H4 (cell line): ENCODE measurements around the gene RFNG. TPM values are rescaled to one million over a fixed set of nuclear protein-coding genes. Genes with fewer than 3 reads are reported as not detected.

Experiments
- DNase-seq: peaks from one replicate; pipeline ENCODE4 v3.0.0-alpha.2; 2015; ENCODE audit warnings: low spot score
- total RNA-seq: library from RNA; depleted of rRNA; stranded (reverse); fragments of >200 nt; shearing (Covaris generic); gene quantifications from 2 replicates; pipeline ENCODE4 v1.2.3, GENCODE V29; 2014

RFNG gene
- total RNA-seq, 1 experiment from 2014 or later: 9.9 TPM

DNA sequence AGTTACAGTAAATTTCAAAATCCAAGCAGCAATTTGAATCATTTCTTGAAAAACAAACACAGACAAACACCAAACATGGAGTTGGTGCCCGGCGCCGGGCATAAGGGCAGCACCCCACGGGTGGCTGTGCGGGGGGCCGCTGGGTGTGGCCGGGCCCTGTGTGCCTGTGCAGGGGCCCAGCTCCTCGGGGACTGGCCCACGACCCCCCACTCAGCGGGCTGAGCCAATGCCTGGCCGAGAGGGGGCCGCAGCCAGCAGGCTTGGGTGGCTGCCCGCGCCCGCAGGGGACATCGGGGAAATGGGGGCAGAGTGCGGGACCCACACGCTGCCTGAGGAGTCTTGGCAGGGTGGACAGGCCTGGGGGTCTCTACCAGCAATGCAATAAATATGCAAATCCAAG lies 26.8 kb upstream of the RFNG start:
- no peak for DNase-seq

DNA sequence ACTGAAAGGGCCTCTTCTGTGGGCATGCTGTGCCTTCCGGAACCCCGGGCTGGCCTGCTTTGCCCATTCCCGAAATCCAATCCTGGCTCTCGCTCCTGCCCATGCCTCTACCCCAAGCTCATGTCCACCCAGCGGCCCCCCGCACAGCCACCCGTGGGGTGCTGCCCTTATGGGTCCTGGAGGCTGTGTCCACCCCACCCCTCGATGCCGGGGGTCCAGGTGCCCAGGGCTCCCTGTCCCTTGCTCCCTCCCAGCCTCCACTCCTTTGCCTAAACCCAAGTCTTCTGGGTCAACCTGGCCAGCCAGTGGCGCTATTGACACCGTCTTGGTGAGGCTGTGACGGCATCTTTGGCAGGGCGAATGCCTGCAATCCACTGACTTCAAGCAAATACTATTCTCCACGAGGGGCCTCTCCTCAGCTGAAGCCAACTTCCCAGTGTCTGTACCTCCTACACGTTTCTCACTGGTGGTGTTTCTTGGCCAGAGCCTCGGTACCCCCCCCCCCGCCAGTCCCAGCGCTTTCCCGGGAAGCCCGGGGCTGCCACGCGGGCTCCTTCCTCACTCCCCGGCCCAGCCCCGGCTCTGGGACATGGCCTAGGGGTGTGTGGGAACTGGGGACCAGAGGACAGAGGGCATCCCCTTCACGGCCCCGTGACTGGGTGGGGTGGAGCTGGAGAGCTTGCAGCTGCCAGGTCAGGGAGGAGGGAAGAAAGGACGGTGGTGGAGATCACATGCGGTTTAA lies 26.2 kb upstream of the RFNG start:
- no peak for DNase-seq

DNA sequence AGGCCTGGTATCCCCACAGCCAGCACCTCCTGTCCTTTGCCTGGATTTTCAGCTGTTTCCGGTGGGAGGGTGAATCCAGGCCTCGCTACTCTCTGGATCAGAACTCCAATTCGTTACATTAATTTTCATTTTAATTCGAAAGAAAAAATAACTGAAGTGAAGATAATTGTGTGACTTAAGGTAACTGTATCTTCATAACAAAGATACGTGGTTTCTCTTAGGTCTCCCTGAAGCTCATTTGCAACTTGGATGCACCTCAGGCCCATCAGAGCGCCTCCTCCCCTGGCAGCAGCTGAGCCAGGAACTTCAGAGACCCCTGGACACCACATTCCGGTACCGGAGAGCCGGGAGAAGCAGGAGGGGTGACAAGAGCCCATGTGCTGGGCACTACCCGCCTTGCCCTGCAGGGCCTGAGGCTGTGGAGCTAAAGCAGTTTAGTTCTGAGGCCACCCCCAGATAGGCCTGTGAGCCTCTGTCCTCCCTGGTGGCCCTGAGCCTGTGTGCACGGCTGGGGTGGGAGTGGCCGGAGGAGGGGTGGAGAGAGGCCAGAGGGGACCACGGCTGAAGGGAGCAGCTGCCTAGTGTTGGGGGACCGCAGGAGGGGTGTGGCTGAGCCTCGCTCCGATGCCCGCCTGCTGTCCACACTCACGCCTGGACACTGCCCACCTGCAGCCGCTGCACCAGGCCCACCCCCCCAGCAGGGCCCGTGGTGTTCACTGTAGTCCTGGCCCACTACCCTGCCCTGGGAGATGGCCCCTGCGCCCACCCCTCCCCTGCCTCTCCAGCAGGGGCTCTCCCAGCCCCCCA lies 25.4 kb upstream of the RFNG start:
- no peak for DNase-seq

DNA sequence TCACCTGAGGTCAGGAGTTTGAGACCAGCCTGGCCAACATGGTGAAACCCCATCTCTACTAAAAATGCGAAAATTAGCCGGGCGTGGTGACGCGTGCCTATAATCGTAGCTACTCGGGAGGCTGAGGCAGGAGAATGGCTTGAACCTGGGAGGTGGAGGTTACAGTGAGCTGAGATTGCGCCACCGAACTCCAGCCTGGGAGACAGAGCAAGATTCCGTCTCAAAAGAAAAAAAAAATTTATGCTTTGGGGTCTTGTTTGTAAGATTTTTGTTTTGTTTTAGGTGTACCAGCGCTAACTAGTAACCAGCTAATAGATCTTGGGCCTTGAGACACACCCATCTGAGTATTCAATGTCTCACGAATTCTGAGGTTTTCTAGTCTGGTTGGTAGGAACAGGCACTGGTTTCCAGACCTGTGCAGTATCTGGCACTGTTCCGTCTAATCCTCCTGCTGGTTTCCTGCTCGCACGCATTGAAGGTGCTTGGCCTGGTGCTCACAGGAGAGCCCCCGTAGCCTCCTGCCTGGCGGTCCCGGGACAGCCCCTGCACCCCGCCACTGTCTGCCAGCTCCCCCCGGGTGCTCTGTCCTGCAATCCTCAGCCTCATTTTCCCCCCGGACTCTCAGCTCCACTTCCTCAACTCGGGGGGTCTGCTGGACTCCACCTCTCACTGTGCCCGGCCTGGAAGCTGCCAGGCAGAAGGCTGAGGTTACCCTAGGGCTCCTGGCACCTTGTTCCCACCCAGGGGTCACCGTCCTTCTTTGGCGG lies 24.6 kb upstream of the RFNG start:
- no peak for DNase-seq

DNA sequence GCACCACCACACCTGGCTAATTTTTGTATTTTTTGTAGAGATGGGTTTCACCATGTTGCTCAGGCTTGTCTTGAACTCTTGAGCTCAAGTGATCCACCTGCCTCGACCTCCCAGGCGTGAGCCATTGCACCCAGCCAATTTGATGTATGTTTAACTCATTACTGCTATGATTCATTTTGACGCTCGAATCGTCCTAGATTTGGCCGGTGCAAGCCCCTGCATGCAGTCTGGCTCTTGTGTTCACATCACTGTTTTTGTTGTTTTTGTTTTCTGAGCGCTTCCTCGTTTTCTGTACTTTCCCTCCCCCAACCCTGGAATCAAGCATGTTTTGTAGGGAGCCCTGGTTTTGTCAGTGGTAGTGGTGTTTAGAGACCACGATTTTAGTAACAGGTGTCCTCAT lies 21.8 kb upstream of the RFNG start:
- no peak for DNase-seq

DNA sequence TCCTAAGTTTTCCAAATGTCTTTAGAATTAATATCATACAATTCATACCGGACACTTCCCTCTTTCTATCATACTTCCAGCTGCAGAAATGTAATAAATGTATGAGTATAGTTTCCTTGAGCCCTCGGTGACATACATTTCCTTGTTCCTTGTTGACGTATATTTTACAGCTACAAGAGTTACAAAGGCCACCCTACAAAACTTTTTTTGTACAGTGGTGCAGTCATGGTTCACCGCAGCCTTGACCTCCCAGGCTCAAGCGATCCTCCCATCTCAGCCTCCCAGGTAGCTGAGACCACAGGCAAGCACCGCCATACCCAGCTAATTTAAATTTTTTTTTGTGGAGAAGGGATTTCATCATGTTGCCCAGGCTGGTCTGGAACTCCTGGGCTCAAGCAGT lies 21.2 kb upstream of the RFNG start:
- DNase-seq: no peak

DNA sequence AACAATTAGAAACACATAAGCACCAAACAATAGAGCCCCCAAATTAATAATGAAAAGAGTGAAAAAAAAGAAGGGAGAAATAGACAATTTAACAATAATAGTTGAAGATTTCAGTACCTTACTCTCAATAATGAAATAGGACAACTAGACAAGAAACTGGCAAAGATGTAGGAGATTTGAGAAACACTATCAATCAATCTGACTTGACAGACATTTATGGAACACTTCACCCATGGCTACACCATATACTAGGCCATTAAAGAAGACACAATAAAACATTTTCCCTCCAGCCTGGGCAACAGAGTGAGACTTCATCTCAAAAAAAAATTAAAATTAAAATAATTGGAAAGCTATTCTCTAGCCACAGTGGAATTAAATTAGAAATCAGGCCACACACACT lies 19.0 kb upstream of the RFNG start:
- DNase-seq: no peak

DNA sequence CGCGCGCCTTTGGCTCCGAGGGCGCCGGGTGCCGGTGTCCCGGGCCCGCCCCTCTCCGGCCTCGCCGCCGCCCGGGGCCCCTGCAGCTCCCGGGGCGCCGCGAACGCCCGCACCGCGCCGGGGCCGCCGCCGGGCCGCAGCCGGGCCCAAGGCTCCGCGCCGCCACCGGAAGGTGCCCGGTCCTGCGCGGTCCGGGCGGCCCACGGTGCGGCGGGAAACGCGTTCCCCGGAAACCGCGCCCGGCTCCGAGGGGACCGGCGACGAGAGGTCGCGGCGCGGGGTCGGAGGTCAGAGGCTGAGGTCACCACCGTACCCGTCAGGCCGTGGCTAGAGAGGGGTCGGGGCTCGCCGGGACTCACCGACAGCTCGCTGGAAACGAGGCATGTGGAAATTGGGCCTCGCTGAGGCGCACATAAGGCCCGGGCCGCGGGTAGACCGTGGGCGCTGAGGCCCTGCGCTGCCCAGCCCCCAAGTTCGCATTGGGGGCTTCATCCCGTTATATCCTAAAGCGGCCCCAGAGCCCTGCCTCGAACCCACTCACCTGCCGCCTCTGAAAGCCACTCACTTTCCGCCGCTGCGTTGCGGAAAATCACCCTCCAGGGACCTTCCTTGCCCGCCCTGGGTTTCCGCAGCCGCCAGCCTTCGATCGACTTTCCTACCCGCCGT lies 14.2 kb upstream of the RFNG start, which contains the start of gene DUS1L:
DUS1L (minus strand) TSS at position 167 of the 666 bp plus-strand sequence. CDS start 745 bp downstream, outside the sequence.
- no peak for DNase-seq

DNA sequence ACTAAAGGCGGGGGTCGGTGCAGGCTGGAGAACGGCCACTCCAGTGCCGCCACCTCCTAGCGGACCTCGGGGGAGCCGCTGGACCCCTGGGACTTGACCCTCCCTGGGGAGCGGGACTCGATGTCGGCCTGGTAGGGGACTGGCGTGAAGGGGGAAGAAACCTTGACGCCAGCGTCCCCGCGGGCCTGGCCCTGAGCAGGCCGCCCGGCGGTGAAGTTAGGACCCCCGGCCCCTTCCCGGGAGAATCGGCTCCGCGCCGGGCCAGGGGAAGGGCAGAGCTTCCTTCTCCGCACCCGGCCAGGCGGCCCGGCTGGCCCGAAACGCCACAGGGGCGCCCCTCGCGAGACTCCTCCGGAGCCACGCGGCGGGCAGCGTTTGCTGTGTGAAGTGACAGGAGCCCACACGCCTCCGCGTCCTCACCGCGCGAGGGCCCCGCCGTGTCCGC lies 13.6 kb upstream of the RFNG start:
- no peak for DNase-seq

DNA sequence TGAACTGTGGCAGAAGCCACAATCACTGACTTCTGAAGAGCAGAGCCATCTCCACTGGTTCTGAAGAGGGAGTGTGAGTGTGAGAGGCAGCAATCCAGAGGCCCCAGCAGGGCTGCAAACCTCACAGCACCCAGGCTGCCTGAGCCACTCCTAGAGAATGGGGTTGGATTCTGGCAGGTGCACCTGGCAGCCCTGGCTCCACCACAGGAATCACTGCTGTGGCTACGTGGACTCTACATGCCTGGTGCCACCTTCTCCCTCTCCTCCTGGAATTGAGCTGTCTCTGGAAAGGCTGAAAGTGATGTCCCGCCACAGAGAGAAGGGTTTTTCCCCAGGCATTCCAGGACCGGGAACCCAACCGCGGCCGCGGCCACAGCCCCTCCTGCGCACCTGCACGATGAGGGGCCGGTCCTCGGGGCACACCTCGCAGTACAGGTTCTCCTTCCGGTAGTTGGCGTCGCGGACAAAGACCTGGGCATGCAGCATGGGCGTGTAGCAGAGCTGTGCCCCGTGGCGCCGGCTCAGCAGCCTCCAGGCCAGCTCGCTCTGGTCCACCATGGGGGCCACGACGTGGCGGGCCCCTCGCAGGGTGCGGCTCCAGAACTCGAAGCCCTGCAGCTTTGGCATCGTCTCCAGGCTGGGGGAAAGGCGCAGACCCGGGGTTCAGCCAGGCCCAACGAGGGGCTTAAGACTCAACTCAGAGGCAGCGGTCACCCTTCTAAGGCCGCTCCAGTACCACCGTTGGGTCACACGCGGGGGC lies 13.0 kb upstream of the RFNG start:
- DNase-seq: no peak

DNA sequence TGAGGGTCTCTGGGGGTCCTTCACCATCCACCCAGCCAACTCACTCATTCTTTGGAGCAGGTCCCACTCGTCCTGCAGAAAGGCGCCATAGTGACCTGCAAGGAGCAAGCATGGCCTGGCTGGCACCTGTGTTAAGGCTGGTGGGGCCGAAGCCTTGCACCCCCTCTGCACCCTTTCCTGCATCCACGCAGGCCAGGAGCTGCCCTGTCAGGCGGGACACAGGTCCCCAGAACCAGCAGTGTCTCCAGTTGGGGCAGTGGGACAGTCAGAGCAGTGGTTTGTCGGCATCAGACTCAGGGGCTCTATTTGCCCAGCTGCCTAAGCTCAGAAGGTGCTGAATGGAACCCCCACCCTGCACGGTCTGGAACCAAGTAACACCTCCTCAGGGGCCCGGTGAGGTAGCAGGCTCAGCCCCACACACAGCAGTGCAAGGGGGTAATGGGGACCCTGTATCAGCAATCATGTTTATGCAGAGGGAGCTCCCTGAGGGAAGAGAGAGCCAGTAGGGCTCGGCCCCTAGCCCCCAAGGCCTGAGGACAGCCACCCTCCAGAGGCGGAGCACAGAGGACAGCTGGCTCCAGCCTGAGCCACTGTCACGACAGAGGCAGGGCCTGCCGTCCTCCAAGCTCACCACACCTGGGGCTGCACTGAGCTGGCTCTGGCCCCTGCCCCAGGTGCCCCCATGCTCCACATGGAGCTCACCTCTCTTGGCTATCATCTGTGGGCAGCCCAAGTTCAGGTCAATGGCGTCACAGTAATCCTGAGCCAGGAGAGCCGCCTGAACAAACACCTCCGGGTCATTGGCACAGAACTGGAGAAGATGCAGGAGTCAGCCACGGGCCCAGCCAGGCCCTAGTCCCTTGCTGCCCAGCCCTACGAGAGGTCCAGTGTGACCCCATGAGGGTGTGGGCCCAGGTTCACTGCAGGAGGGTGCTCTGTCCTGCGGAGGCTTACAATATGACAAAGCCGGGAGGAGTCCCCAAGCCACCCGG lies 12.1 kb upstream of the RFNG start:
- no peak for DNase-seq

DNA sequence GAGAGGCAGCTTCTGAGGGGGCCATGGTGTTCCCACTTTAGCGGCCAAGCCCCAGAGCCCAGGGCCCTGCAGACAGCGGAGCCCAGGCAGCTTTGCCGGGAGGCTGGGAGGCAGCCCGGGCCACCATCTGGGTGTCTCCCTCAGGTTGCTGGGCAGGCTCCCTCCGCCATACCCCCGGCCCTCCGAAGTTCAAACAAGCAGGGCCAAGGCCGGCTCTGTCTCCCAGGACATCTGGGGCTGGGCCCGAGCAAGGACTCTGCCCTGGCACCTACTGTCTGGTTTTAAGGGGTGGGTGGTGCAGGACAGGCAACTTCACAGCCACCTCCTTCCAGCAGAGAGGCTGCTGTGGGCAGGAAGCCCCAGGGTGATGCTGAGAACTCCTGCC lies 11.4 kb upstream of the RFNG start:
- no peak for DNase-seq

DNA sequence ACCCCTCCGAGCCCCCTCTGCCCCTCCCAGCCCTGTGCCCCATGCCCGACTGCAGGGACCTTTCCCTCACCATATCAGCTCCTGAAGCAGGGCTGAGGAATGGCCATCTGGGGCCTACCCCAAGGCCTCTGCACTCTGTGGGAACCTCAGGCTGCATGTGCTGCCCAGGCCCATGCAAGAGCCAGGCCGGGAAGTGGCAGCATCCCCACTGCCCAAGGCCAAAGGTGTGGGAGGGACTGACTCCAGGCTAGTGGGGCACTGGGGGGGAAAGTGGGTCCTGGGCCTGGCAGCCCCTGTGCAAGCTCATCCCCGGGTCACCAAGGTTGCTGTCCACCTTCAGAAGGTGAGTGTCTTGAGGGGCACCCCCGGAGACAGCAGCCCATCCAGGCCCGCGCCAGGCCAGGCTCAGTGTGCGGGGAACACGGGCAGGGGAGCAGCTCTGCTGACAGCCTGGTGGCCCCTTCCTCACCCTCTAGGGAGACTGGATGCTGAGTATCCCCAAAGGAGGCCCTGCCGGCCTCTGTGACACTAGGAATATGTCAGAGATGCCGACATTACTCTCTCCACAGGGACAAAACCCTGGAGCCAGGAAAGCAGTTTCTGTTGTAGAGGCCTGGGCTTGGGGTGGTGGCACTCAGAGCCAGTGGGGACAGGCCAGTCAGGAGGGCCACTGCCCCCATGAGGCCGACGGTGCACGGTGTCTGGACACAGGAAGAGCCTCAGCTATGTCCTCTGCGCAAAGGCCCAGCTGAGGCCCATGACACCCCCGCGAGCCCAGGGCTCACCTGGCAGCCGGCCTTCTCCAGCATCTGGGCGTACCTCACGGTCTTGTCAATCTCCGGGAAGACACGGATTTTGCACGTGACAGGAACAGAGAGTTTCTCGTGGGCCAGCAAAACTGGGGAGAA lies 10.7 kb upstream of the RFNG start:
- DNase-seq: no peak

DNA sequence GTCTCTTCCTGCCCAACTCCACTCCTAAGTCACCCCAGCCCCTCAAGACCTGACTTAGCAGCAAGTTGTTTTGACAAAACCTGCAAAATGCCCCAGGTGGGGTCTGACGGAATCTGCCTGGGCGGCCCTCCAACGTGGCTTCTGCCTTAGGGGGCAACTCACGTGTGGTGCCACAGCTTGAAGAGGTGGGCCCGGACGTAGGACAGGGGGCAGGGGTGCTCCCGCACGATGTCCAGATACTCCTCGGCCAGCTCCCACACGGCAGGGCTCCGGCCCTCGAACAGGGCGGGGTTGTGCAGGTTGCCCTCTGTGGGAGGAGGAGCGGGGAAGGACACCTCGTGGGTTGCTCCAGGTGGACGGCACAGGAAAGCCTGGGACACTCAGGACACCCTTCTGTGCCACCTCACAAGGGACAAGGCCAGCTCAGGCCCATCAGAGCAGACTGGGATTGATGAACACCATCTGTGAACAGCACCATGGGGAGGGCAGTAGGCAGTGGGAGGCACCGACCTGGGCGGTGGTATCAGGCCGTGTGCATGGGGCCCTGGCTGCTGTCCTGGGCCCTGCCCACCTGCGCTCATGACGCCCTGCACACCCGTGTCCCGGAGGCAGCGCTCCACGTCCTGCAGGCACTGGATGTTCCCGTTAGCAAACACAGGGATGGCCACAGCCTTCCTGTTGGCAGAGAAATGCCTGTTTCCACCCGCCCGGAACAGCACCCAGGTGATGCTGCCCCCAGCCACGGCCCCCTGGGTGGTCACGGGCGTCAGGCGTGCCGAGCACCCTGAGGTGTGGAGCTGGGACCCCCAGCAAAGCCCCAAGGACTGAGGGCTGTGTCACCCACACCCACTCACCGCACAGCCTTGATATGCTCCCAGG lies 9.7 kb upstream of the RFNG start:
- DNase-seq: no peak

DNA sequence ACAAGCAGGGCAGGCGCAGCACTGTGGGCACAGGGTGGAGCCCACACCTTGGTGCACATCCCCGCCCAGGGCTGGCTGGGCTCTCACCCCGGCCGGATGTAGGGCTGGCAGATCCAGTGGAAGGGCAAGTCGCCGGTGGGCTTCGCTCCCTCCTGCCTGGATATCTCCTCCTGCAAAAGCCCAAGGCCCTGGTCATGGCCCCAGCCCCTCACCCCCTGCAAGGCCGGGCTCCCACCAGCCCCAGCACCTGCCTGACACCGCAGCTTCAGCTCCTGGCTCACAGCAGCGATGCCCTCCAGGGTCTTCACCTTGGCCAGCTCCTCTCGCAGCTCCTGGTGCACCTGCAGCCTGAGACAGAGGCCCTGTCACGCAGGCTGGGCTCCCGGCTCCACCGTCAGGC lies 9.0 kb upstream of the RFNG start:
- no peak for DNase-seq

DNA sequence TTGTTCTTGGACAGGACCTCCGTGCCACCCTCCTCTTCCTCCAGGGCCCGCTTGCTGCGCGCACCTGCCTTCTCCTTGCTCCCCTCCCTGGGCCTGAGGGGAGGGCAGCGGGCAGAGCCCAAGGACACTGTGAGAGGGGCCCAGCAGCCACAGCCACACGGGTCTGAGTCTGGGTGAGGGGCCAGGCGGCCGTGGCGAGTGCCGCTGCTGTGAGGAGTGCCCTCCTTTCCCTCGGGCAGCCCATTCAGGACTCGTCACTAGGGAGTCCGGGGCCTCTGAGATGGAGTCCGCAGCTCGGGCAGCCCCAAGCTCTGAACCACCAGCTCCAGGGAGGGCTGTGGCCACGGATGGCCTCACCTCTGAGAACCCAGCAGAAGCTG lies 8.4 kb upstream of the RFNG start:
- DNase-seq: no peak

DNA sequence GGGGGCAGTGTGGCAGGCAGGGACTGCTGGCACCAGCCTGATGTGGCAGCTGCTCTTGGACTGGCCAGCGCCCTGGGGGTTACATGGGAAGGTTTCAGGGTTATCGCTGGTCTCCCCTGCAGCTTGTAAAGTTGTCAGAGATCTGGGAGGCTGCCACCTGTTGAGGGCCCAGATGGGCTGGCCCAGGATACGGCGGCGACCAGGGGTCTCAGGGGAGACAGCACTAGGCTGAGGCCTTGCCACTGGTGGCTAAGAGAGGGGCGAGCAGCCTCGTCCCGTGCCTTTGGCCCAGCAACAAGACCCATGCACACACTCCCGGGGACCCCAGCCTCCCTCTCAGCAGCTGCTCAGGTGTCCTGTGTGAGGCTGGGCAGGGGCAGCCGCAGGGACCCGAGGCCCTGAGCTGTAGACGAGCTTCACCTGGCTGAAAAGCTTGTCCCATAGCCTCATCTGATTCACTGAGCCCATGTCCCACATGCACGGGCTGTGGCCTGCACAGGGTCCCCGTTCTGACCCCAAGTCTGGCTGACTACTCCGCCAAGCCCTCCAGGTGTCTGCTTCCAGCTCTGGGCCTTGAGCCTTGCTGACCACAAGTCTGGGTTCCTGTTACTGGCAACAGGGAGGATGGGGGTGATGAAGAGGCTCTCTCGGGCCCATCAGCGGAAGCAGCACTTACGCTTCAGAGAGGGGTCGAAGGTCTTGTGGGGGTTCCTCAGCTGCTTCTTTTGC lies 7.8 kb upstream of the RFNG start:
- DNase-seq: no peak
